ENCODE results near the gene LNPK.

DNA sequence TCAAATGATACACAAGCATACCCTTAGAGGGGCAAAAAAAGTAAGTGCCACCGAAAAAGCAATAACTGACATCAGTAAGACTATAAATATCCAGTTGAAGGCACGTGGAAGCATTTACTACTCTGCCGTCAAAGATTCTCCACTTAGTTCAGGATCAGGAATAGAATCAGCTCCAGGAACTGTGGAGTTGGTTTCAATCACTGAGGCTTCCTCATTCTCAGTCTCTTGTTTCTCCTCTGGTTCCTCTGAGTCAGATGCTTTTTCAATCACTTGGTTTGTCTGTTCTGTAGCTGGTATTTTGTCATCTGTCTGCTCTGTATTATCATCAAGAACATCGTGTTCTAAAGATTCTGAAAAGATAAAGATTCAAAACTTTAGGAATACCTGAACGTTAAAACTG is 72.2 kb downstream of the LNPK start:
- TF ChIP-seq, protein P1, sequence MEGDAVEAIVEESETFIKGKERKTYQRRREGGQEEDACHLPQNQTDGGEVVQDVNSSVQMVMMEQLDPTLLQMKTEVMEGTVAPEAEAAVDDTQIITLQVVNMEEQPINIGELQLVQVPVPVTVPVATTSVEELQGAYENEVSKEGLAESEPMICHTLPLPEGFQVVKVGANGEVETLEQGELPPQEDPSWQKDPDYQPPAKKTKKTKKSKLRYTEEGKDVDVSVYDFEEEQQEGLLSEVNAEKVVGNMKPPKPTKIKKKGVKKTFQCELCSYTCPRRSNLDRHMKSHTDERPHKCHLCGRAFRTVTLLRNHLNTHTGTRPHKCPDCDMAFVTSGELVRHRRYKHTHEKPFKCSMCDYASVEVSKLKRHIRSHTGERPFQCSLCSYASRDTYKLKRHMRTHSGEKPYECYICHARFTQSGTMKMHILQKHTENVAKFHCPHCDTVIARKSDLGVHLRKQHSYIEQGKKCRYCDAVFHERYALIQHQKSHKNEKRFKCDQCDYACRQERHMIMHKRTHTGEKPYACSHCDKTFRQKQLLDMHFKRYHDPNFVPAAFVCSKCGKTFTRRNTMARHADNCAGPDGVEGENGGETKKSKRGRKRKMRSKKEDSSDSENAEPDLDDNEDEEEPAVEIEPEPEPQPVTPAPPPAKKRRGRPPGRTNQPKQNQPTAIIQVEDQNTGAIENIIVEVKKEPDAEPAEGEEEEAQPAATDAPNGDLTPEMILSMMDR (IDR thresholded peaks at IDR 0.05), result no peak
- peak in 1 of 2 donors; percentile 25 for TF ChIP-seq POLR2AphosphoS5 (IDR thresholded peaks at IDR 0.05; ENCODE audit: insufficient read depth in 1 of 2, low read depth in 1 of 2)
- no peak for TF ChIP-seq POLR2A (IDR thresholded peaks at IDR 0.05)

Data from vagina (tissue), 2 donors.